HCT116 (cell line): ENCODE results near the gene CORO2A. TPM values are rescaled to one million over a fixed set of nuclear protein-coding genes. Genes with fewer than 3 reads are reported as not detected.

ENCODE experiments used
- ATAC-seq: fragments of 200-7000 bp; cut with Tn5 transposase; 2 replicates; pipeline ENCODE4 v1.9.1; 2020; ENCODE audit warnings: mild to moderate bottlenecking, moderate library complexity
- BruUV-seq: library from RNA; stranded (reverse); fragments of 400-500 nt; replicated peaks from 2 replicates; lab custom pipeline; 2021; lab: Mats Ljungman, UMichigan
- CTCF ChIA-PET: fragments of 300-600 bp; sonication (Branson Sonifier 250); formaldehyde crosslinking; loops from one replicate; lab custom pipeline; 2021; ENCODE audit warnings: antibody characterized with exemption; lab: Charles Lee
- POLR2A ChIA-PET: fragments of 300-600, 350-600 bp; sonication (Branson Sonifier 250); formaldehyde crosslinking; loops from one replicate; lab custom pipeline; 2021; ENCODE audit warnings: antibody characterized with exemption; lab: Charles Lee
- RAD21 ChIA-PET, 2 experiments: fragments of 300-600 bp; sonication (Branson Sonifier 250); formaldehyde crosslinking; loops; one replicate each; lab custom pipeline; 2023; ENCODE audit warnings: low total read pairs in 2 of 2; ENCODE audit not compliant: uncharacterized antibody in 2 of 2, unreplicated experiment in 2 of 2, low non-redundant PET in 1 of 2; lab: Charles Lee
- DNase-seq: peaks from one replicate; pipeline ENCODE4 v3.0.0-alpha.2; 2010; ENCODE audit warnings: low read depth, low spot score
- H2AFZ ChIP-seq: fragments of 200-600 bp; shearing (Covaris generic), sonication (generic); 2 replicates; pipeline ENCODE4 v1.6.1; 2017; ENCODE audit warnings: low read depth, mixed run types, mixed read lengths, antibody characterized with exemption, low read length; ENCODE audit not compliant: poor library complexity, severe bottlenecking
- H3K27ac ChIP-seq: 2 replicates; pipeline ENCODE4 v1.5.1; 2012; ENCODE audit warnings: low read depth, low read length
- H3K27me3 ChIP-seq: fragments of 200-600 bp; sonication (generic); 2 replicates; pipeline ENCODE4 v1.6.1; 2016; ENCODE audit warnings: mixed run types, low read length, mixed read lengths; ENCODE audit not compliant: insufficient read depth
- H3K36me3 ChIP-seq, 2 experiments: fragments of 200-500 bp in 1 of 2; fragments of 200-600 bp in 1 of 2; sonication (Bioruptor generic) in 1 of 2; sonication (generic) in 1 of 2; 2 replicates each; pipeline versions ENCODE4 v1.5.1 to v1.6.1; 2014 to 2016; ENCODE audit warnings: low read length in 2 of 2, inconsistent platforms in 1 of 2, mixed read lengths in 1 of 2, mixed run types in 1 of 2; ENCODE audit not compliant: insufficient read depth in 2 of 2, control insufficient read depth in 1 of 2
- H3K4me1 ChIP-seq, 2 experiments: fragments of 200-600 bp in 1 of 2; sonication (generic) in 1 of 2; 2 replicates each; pipeline versions ENCODE4 v1.5.1 to v1.6.1; 2012 to 2017; ENCODE audit warnings: low read length in 2 of 2, inconsistent platforms in 1 of 2, mild to moderate bottlenecking in 1 of 2, mixed read lengths in 1 of 2, mixed run types in 1 of 2, moderate library complexity in 1 of 2; ENCODE audit not compliant: insufficient read depth in 2 of 2, control insufficient read depth in 1 of 2
- H3K4me2 ChIP-seq: fragments of 200-600 bp; sonication (generic); 2 replicates; pipeline ENCODE4 v1.6.1; 2017; ENCODE audit warnings: mixed run types, low read length, mixed read lengths
- H3K4me3 ChIP-seq, 2 experiments: fragments of 200-600 bp in 1 of 2; sonication (generic) in 1 of 2; replicated peaks in 1 of 2; 2 replicates each; pipeline ENCODE4 v1.5.1; 2011 to 2016; ENCODE audit warnings: low read length in 2 of 2, control low read depth in 1 of 2, low read depth in 1 of 2, mild to moderate bottlenecking in 1 of 2, mixed read lengths in 1 of 2, mixed run types in 1 of 2
- H3K79me2 ChIP-seq: fragments of 200-600 bp; sonication (generic); 2 replicates; pipeline ENCODE4 v1.6.1; 2017; ENCODE audit warnings: mild to moderate bottlenecking, mixed run types, low read length, moderate library complexity, mixed read lengths; ENCODE audit not compliant: insufficient read depth
- H3K9ac ChIP-seq: fragments of 200-600 bp; sonication (generic); 2 replicates; pipeline ENCODE4 v1.6.1; 2016; ENCODE audit warnings: low read length, mixed read lengths
- H3K9me2 ChIP-seq: fragments of 200-600 bp; sonication (generic), shearing (Covaris generic); 2 replicates; pipeline ENCODE4 v1.6.1; 2017; ENCODE audit warnings: mixed run types, mild to moderate bottlenecking, moderate library complexity; ENCODE audit not compliant: insufficient read depth
- H3K9me3 ChIP-seq, 2 experiments: fragments of 200-500 bp in 1 of 2; fragments of 200-600 bp in 1 of 2; sonication (Bioruptor generic) in 1 of 2; sonication (generic) in 1 of 2; 2 replicates each; pipeline ENCODE4 v1.6.1; 2014 to 2017; ENCODE audit warnings: low read length in 2 of 2, mixed read lengths in 2 of 2, inconsistent platforms in 1 of 2, low read depth in 1 of 2, mild to moderate bottlenecking in 1 of 2, mixed run types in 1 of 2, moderate library complexity in 1 of 2; ENCODE audit not compliant: control insufficient read depth in 1 of 2, insufficient read depth in 1 of 2
- H4K20me1 ChIP-seq: fragments of 200-600 bp; sonication (generic), shearing (Covaris generic); 2 replicates; pipeline ENCODE4 v1.6.1; 2017; ENCODE audit warnings: mixed run types, mild to moderate bottlenecking, moderate library complexity; ENCODE audit not compliant: insufficient read depth
- ATF3 ChIP-seq: IDR thresholded peaks from 2 replicates; pipeline ENCODE4 v1.6.1; 2012
- CBX3 ChIP-seq: IDR thresholded peaks from 2 replicates; pipeline ENCODE4 v1.6.1; 2012; ENCODE audit warnings: low read depth
- CTCF ChIP-seq, 3 experiments: fragments of 200-600 bp in 1 of 3; sonication (generic) in 1 of 3; IDR thresholded peaks in 2 of 3; conservative IDR thresholded peaks in 1 of 3; 2 replicates each; pipeline ENCODE4 v1.5.1; 2012 to 2017; ENCODE audit warnings: low read depth in 2 of 3, low read length in 2 of 3, antibody characterized with exemption in 1 of 3, borderline replicate concordance in 1 of 3, control low read depth in 1 of 3, mild to moderate bottlenecking in 1 of 3, mixed read lengths in 1 of 3, mixed run types in 1 of 3, moderate library complexity in 1 of 3; ENCODE audit not compliant: insufficient read depth in 1 of 3
- EGR1 ChIP-seq: IDR thresholded peaks from 2 replicates; pipeline ENCODE4 v1.6.1; 2012; ENCODE audit warnings: low read depth
- ELF1 ChIP-seq: IDR thresholded peaks from 2 replicates; pipeline ENCODE4 v1.6.1; 2012; ENCODE audit warnings: low read depth, borderline replicate concordance
- EZH2 ChIP-seq: fragments of 200-600 bp; sonication (generic); IDR thresholded peaks from 2 replicates; pipeline ENCODE4 v1.6.1; 2017; ENCODE audit warnings: antibody characterized with exemption, mixed run types
- EZH2phosphoT487 ChIP-seq: fragments of 200-600 bp; IDR thresholded peaks from 2 replicates; pipeline ENCODE4 v1.6.1; 2018; ENCODE audit warnings: antibody characterized with exemption, borderline replicate concordance
- FOSL1 ChIP-seq: IDR thresholded peaks from 2 replicates; pipeline ENCODE4 v1.6.1; 2012; ENCODE audit warnings: low read depth
- JUND ChIP-seq: IDR thresholded peaks from 2 replicates; pipeline ENCODE4 v1.6.1; 2012
- POLR2A ChIP-seq: IDR thresholded peaks from 2 replicates; pipeline ENCODE4 v1.7.0; 2011; ENCODE audit warnings: borderline replicate concordance; ENCODE audit not compliant: insufficient read depth, insufficient read length; ENCODE audit errors: extremely low read depth
- POLR2AphosphoS5 ChIP-seq: IDR thresholded peaks from 2 replicates; pipeline ENCODE4 v1.6.1; 2011; ENCODE audit warnings: mild to moderate bottlenecking, low read depth, low read length, moderate library complexity
- RAD21 ChIP-seq: IDR thresholded peaks from 2 replicates; pipeline ENCODE4 v1.6.1; 2012; ENCODE audit warnings: low read depth, mild to moderate bottlenecking
- SIN3A ChIP-seq: IDR thresholded peaks from 2 replicates; pipeline ENCODE4 v1.6.1; 2012; ENCODE audit warnings: low read depth
- SP1 ChIP-seq: IDR thresholded peaks from 2 replicates; pipeline ENCODE4 v1.6.1; 2012; ENCODE audit warnings: low read depth
- SRF ChIP-seq: IDR thresholded peaks from 2 replicates; pipeline ENCODE4 v1.6.1; 2012; ENCODE audit warnings: low read depth
- YY1 ChIP-seq: IDR thresholded peaks from 2 replicates; pipeline ENCODE4 v1.6.1; 2011; ENCODE audit warnings: low read length, low read depth, moderate library complexity, mild to moderate bottlenecking; ENCODE audit not compliant: insufficient replicate concordance; ENCODE audit errors: extremely low read depth
- ZNF274 ChIP-seq: fragments of 200-500 bp; sonication (Bioruptor generic); IDR thresholded peaks from 2 replicates; pipeline ENCODE4 v1.6.1; 2014; ENCODE audit warnings: mild to moderate bottlenecking, low read depth, low read length, inconsistent platforms
- intact Hi-C: fragments of 100-400 bp; cut with micrococcal nuclease; formaldehyde crosslinking; loops from 2 replicates; pipeline ENCODE4 v1.10.0; 2022
- total RNA-seq: library from RNA; stranded (reverse); gene quantifications from one replicate; pipeline ENCODE4 v1.2.1, GENCODE V29; 2021; ENCODE audit not compliant: unreplicated experiment
- TF ChIP-seq, protein P1 (sequence below): IDR thresholded peaks from 2 replicates; pipeline ENCODE4 v1.6.1; 2012; ENCODE audit warnings: low read depth
- TF ChIP-seq, protein P2 (sequence below): IDR thresholded peaks from 2 replicates; pipeline ENCODE4 v1.6.1; 2011; ENCODE audit warnings: mild to moderate bottlenecking, low read length, moderate library complexity; ENCODE audit not compliant: insufficient replicate concordance; ENCODE audit errors: extremely low read depth
- TF ChIP-seq, protein P3 (sequence below): IDR thresholded peaks from 2 replicates; pipeline ENCODE4 v1.6.1; 2012

The CORO2A gene
- total RNA-seq, 1 experiment from 2014 or later: 5.7 TPM

- POLR2A ChIA-PET: no interaction called here
- Histone ChIP-seq H3K9me2 (no peaks in the 10 kb centered on the region), H3K79me2 (peaks cover 13% of the 10 kb centered on the region), H3K27ac (no peak overlapping the region), H3K4me3 (no peak overlapping the region), H3K4me2 (peak overlapping the region; percentile 17; the same call in 1 of the 2 replicates), H3K9me3 (no peaks in the 10 kb centered on the region), H4K20me1 (no peaks in the 10 kb centered on the region), H3K27me3 (no peaks in the 10 kb centered on the region), H2AFZ (no peak overlapping the region), H3K36me3 (peaks cover 30 to 52% of the 10 kb centered on the region in 2 experiments), H3K4me1 (peaks cover 0 to 10% of the 10 kb centered on the region in 2 experiments; a peak in 2 of 4 replicates), H3K9ac (no peak overlapping the region)
- ATAC-seq (no peak), DNase-seq (no peak)
- CTCF ChIA-PET: no interaction called here
- RAD21 ChIA-PET: no interaction called here
- TF ChIP-seq POLR2AphosphoS5: no peak
- no peak for TF ChIP-seq JUND
- TF ChIP-seq ZNF274: no peak
- TF ChIP-seq SIN3A: no peak
- TF ChIP-seq POLR2A: no peak
- TF ChIP-seq EZH2: no peak
- no peak for TF ChIP-seq ELF1
- no peak for TF ChIP-seq YY1
- TF ChIP-seq FOSL1: no peak
- TF ChIP-seq SP1: no peak
- TF ChIP-seq CBX3: no peak
- no peak for TF ChIP-seq EGR1
- TF ChIP-seq SRF: no peak
- no peak for TF ChIP-seq EZH2phosphoT487
- no peak for TF ChIP-seq RAD21
- TF ChIP-seq, protein P1, sequence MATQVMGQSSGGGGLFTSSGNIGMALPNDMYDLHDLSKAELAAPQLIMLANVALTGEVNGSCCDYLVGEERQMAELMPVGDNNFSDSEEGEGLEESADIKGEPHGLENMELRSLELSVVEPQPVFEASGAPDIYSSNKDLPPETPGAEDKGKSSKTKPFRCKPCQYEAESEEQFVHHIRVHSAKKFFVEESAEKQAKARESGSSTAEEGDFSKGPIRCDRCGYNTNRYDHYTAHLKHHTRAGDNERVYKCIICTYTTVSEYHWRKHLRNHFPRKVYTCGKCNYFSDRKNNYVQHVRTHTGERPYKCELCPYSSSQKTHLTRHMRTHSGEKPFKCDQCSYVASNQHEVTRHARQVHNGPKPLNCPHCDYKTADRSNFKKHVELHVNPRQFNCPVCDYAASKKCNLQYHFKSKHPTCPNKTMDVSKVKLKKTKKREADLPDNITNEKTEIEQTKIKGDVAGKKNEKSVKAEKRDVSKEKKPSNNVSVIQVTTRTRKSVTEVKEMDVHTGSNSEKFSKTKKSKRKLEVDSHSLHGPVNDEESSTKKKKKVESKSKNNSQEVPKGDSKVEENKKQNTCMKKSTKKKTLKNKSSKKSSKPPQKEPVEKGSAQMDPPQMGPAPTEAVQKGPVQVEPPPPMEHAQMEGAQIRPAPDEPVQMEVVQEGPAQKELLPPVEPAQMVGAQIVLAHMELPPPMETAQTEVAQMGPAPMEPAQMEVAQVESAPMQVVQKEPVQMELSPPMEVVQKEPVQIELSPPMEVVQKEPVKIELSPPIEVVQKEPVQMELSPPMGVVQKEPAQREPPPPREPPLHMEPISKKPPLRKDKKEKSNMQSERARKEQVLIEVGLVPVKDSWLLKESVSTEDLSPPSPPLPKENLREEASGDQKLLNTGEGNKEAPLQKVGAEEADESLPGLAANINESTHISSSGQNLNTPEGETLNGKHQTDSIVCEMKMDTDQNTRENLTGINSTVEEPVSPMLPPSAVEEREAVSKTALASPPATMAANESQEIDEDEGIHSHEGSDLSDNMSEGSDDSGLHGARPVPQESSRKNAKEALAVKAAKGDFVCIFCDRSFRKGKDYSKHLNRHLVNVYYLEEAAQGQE: no peak
- TF ChIP-seq, protein P2, sequence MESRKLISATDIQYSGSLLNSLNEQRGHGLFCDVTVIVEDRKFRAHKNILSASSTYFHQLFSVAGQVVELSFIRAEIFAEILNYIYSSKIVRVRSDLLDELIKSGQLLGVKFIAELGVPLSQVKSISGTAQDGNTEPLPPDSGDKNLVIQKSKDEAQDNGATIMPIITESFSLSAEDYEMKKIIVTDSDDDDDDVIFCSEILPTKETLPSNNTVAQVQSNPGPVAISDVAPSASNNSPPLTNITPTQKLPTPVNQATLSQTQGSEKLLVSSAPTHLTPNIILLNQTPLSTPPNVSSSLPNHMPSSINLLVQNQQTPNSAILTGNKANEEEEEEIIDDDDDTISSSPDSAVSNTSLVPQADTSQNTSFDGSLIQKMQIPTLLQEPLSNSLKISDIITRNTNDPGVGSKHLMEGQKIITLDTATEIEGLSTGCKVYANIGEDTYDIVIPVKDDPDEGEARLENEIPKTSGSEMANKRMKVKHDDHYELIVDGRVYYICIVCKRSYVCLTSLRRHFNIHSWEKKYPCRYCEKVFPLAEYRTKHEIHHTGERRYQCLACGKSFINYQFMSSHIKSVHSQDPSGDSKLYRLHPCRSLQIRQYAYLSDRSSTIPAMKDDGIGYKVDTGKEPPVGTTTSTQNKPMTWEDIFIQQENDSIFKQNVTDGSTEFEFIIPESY: no peak
- TF ChIP-seq CTCF (IDR thresholded peaks at IDR 0.05 in 2 of 3, conservative IDR thresholded peaks at IDR 0.05 in 1 of 3; ENCODE audit: borderline replicate concordance in 1 of 3, insufficient read depth in 1 of 3, low read depth in 2 of 3, low read length in 2 of 3): no peak
- TF ChIP-seq, protein P3, sequence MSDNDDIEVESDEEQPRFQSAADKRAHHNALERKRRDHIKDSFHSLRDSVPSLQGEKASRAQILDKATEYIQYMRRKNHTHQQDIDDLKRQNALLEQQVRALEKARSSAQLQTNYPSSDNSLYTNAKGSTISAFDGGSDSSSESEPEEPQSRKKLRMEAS: no peak
- TF ChIP-seq ATF3: no peak
- no TSS peak for BruUV-seq
- intact Hi-C loops: loop anchor here (10.0 kb wide), 1 partner anchor 64 kb away; no protein-coding TSS in a partner anchor
Observed at GRCh38 chr9:98080780-98081179, 111.7 kb downstream of the CORO2A start.
